SK-N-SH (cell line): ENCODE results near the gene NTM. TPM values are rescaled to one million over a fixed set of nuclear protein-coding genes. Genes with fewer than 3 reads are reported as not detected.

ENCODE experiments used
- CTCF ChIA-PET: fragments of 300-600, 350-600 bp; formaldehyde crosslinking; extraction: SDS; loops from one replicate; lab custom pipeline; 2021; lab: Yijun Ruan, JAX
- POLR2A ChIA-PET: fragments of 350-600 bp; sonication (Branson Sonifier 250); formaldehyde crosslinking; extraction: SDS; loops from one replicate; lab custom pipeline; 2020; ENCODE audit warnings: antibody characterized with exemption, inconsistent platforms; lab: Yijun Ruan, JAX
- DNase-seq: peaks from one replicate; pipeline ENCODE4 v3.0.0; 2012
- H2AFZ ChIP-seq: fragments of 200-600 bp; sonication (generic); 2 replicates; pipeline ENCODE4 v1.8.1; 2016; ENCODE audit warnings: antibody characterized with exemption, mild to moderate bottlenecking, low read depth
- H3F3A ChIP-seq: fragments of 200-600 bp; sonication (generic); replicated peaks from 2 replicates; pipeline ENCODE3; 2016; ENCODE audit warnings: antibody characterized with exemption, mild to moderate bottlenecking; ENCODE audit not compliant: insufficient read depth
- H3K27ac ChIP-seq, 2 experiments: fragments of 200-500 bp in 1 of 2; fragments of 200-600 bp in 1 of 2; sonication (Bioruptor generic) in 1 of 2; sonication (generic), shearing (Covaris generic) in 1 of 2; 2 replicates each; pipeline versions ENCODE4 v1.5.1 to v1.6.1; 2014 to 2016; ENCODE audit warnings: low read depth in 2 of 2, inconsistent platforms in 1 of 2, low read length in 1 of 2, mild to moderate bottlenecking in 1 of 2, mixed read lengths in 1 of 2
- H3K27me3 ChIP-seq: fragments of 200-600 bp; sonication (generic), shearing (Covaris generic); 2 replicates; pipeline ENCODE4 v1.6.1; 2016; ENCODE audit warnings: mixed run types; ENCODE audit not compliant: insufficient read depth
- H3K36me3 ChIP-seq, 2 experiments: fragments of 200-500 bp in 1 of 2; fragments of 200-600 bp in 1 of 2; sonication (Bioruptor generic) in 1 of 2; sonication (generic) in 1 of 2; replicated peaks in 1 of 2; 2 replicates each; pipeline versions ENCODE3 to v1.5.1; 2014 to 2016; ENCODE audit warnings: low read length in 1 of 2, mild to moderate bottlenecking in 1 of 2; ENCODE audit not compliant: insufficient read depth in 2 of 2, control insufficient read depth in 1 of 2
- H3K4me1 ChIP-seq, 2 experiments: fragments of 200-500 bp in 1 of 2; fragments of 200-600 bp in 1 of 2; sonication (Bioruptor generic) in 1 of 2; sonication (generic), shearing (Covaris generic) in 1 of 2; 2 replicates each; pipeline versions ENCODE4 v1.5.1 to v1.6.1; 2014 to 2016; ENCODE audit warnings: low read depth in 1 of 2, low read length in 1 of 2, mixed run types in 1 of 2; ENCODE audit not compliant: insufficient read depth in 2 of 2, control insufficient read depth in 1 of 2
- H3K4me2 ChIP-seq: fragments of 200-600 bp; sonication (generic), shearing (Covaris generic); 2 replicates; pipeline ENCODE4 v1.6.1; 2017; ENCODE audit warnings: mixed run types
- H3K4me3 ChIP-seq, 2 experiments: fragments of 200-500 bp in 1 of 2; fragments of 200-600 bp in 1 of 2; sonication (Bioruptor generic) in 1 of 2; sonication (generic), shearing (Covaris generic) in 1 of 2; 2 replicates each; pipeline versions ENCODE4 v1.5.1 to v1.8.1; 2014 to 2016; ENCODE audit warnings: low read depth in 2 of 2, inconsistent platforms in 1 of 2, low read length in 1 of 2, mild to moderate bottlenecking in 1 of 2, mixed read lengths in 1 of 2, moderate library complexity in 1 of 2
- H3K79me2 ChIP-seq: fragments of 200-600 bp; sonication (generic); 2 replicates; pipeline ENCODE4 v1.8.1; 2017; ENCODE audit warnings: mild to moderate bottlenecking; ENCODE audit not compliant: insufficient read depth
- H3K9ac ChIP-seq: fragments of 200-600 bp; sonication (generic); 2 replicates; pipeline ENCODE4 v1.6.1; 2017; ENCODE audit warnings: mixed run types
- H3K9me2 ChIP-seq: fragments of 200-600 bp; sonication (generic); 2 replicates; pipeline ENCODE4 v1.6.1; 2017; ENCODE audit warnings: mixed run types
- H3K9me3 ChIP-seq: fragments of 200-600 bp; sonication (generic); 2 replicates; pipeline ENCODE4 v1.6.1; 2017; ENCODE audit warnings: mixed run types, mild to moderate bottlenecking, moderate library complexity
- H4K20me1 ChIP-seq: fragments of 200-600 bp; sonication (generic); 2 replicates; pipeline ENCODE4 v1.6.1; 2017; ENCODE audit warnings: mild to moderate bottlenecking, mixed run types; ENCODE audit not compliant: insufficient read depth
- ELF1 ChIP-seq: IDR thresholded peaks from 2 replicates; pipeline ENCODE4 v1.4.0; 2012
- EP300 ChIP-seq, 2 experiments: IDR thresholded peaks; 2 replicates each; pipeline versions ENCODE4 v1.4.0 to v1.6.1; 2012; ENCODE audit warnings: borderline replicate concordance in 1 of 2, low read depth in 1 of 2, low read length in 1 of 2
- EZH2phosphoT487 ChIP-seq: fragments of 200-600 bp; sonication (generic); IDR thresholded peaks from 2 replicates; pipeline ENCODE4 v1.6.1; 2017; ENCODE audit warnings: low read depth, mixed run types, mild to moderate bottlenecking, antibody characterized with exemption, moderate library complexity, borderline replicate concordance
- FOXM1 ChIP-seq: IDR thresholded peaks from 2 replicates; pipeline ENCODE4 v1.4.0; 2012; ENCODE audit warnings: low read depth, mild to moderate bottlenecking
- GABPA ChIP-seq: IDR thresholded peaks from 2 replicates; pipeline ENCODE4 v1.4.0; 2012; ENCODE audit warnings: low read depth, mild to moderate bottlenecking
- JUND ChIP-seq: IDR thresholded peaks from 2 replicates; pipeline ENCODE4 v1.4.0; 2012
- MAX ChIP-seq: IDR thresholded peaks from 2 replicates; pipeline ENCODE4 v1.4.0; 2012; ENCODE audit warnings: low read depth
- MEF2A ChIP-seq: IDR thresholded peaks from 2 replicates; pipeline ENCODE4 v1.4.0; 2012; ENCODE audit warnings: low read depth, borderline replicate concordance
- PBX3 ChIP-seq: IDR thresholded peaks from 2 replicates; pipeline ENCODE4; 2012
- POLR2AphosphoS5 ChIP-seq: IDR thresholded peaks from 2 replicates; pipeline ENCODE4 v1.6.1; 2012; ENCODE audit warnings: low read depth, low read length
- RAD21 ChIP-seq: IDR thresholded peaks from 2 replicates; pipeline ENCODE4 v1.6.1; 2012; ENCODE audit warnings: mild to moderate bottlenecking, low read length
- SIN3A ChIP-seq: IDR thresholded peaks from 2 replicates; pipeline ENCODE4 v1.6.1; 2012; ENCODE audit warnings: low read depth, mild to moderate bottlenecking, low read length, moderate library complexity, borderline replicate concordance
- TAF1 ChIP-seq: IDR thresholded peaks from 2 replicates; pipeline ENCODE4 v1.6.1; 2012; ENCODE audit warnings: low read depth, mild to moderate bottlenecking, low read length, moderate library complexity, borderline replicate concordance
- TEAD4 ChIP-seq: IDR thresholded peaks from 2 replicates; pipeline ENCODE4 v1.4.0; 2012; ENCODE audit warnings: mild to moderate bottlenecking, borderline replicate concordance; ENCODE audit not compliant: insufficient read depth
- USF1 ChIP-seq: IDR thresholded peaks from 2 replicates; pipeline ENCODE4 v1.4.0; 2012; ENCODE audit warnings: low read depth, borderline replicate concordance
- ZBTB33 ChIP-seq: IDR thresholded peaks from 2 replicates; pipeline ENCODE4 v1.4.0; 2012; ENCODE audit warnings: low read depth, borderline replicate concordance
- WGBS: methylation state at CpG from one replicate; pipeline ENCODE4 v1.1.6; 2017; ENCODE audit warnings: low lambda C conversion rate; 5-methylcytosine and 5-hydroxymethylcytosine counted together
- polyA plus RNA-seq, 3 experiments: library from polyadenylated mRNA; depleted of rRNA; stranded (reverse); fragments of >200 nt; gene quantifications; 2 replicates each; pipeline ENCODE4 v1.2.3, GENCODE V29; 2012

NTM gene
- polyA plus RNA-seq, 1 of the 3 experiments (the other 2 are of a cell fraction): 20.0 TPM

GRCh38 chr11:132352497-132352896 lies 982.1 kb downstream of the NTM start:
- DNase-seq: no peak
- WGBS: 30% methylated on average over 2 of the region's 8 CpGs
- H3K9ac ChIP-seq: no peak overlapping the region
- CTCF ChIA-PET: interaction anchor here (1.0 kb wide), 1 partner anchor 40 kb away, joined by 3 read pairs; no protein-coding TSS in a partner anchor
- no peaks in the 10 kb centered on the region for H3K36me3 ChIP-seq
- H3K9me3 ChIP-seq: no peaks in the 10 kb centered on the region
- H3K4me1 ChIP-seq: no peaks in the 10 kb centered on the region
- H3K4me2 ChIP-seq: no peak overlapping the region
- H3K27me3 ChIP-seq: no peaks in the 10 kb centered on the region
- no peak overlapping the region for H3K4me3 ChIP-seq
- no peak for TF ChIP-seq POLR2AphosphoS5
- no peak for TF ChIP-seq USF1
- no peak for TF ChIP-seq FOXM1
- H2AFZ ChIP-seq: no peak overlapping the region
- no peaks in the 10 kb centered on the region for H4K20me1 ChIP-seq
- POLR2A ChIA-PET: no interaction called here
- no peaks in the 10 kb centered on the region for H3F3A ChIP-seq
- no peak overlapping the region for H3K27ac ChIP-seq
- H3K79me2 ChIP-seq: no peaks in the 10 kb centered on the region
- H3K9me2 ChIP-seq: no peaks in the 10 kb centered on the region

- H3F3A ChIP-seq: no peaks in the 10 kb centered on the region
- H3K9ac ChIP-seq: no peak overlapping the region
- ChIA-PET CTCF (interaction anchor here (1.0 kb wide), 1 partner anchor 41 kb away, joined by 3 read pairs; no protein-coding TSS in a partner anchor), POLR2A (no interaction called here)
- H3K79me2 ChIP-seq: no peaks in the 10 kb centered on the region
- no peaks in the 10 kb centered on the region for H3K9me3 ChIP-seq
- DNase-seq: no peak
- H4K20me1 ChIP-seq: no peaks in the 10 kb centered on the region
- no peaks in the 10 kb centered on the region for H3K4me1 ChIP-seq
- TF ChIP-seq USF1 (no peak), ZBTB33 (no peak), JUND (no peak), MEF2A (no peak), GABPA (no peak), SIN3A (no peak), TAF1 (no peak), EP300 (IDR thresholded peaks at IDR 0.05; ENCODE audit: borderline replicate concordance in 1 of 2, low read depth in 1 of 2, low read length in 1 of 2) (no peak), MAX (no peak), RAD21 (no peak), ELF1 (no peak), PBX3 (no peak), TEAD4 (no peak), EZH2phosphoT487 (no peak), POLR2AphosphoS5 (no peak)
- 57% methylated on average over 14 of the region's 15 CpGs for WGBS
- no peak overlapping the region for H3K27ac ChIP-seq
- H3K27me3 ChIP-seq: no peaks in the 10 kb centered on the region
- H3K4me3 ChIP-seq: no peak overlapping the region
- no peaks in the 10 kb centered on the region for H3K9me2 ChIP-seq
- no peaks in the 10 kb centered on the region for H3K36me3 ChIP-seq
- H2AFZ ChIP-seq: no peak overlapping the region
- no peak overlapping the region for H3K4me2 ChIP-seq
Measured at GRCh38 chr11:132353255-132353654, 982.8 kb downstream of the NTM start.
